ENCODE results near the gene CD247.

The CD247 gene

GRCh38 chr1:167509587-167509986 is 8.7 kb downstream of the CD247 start:
- TF ChIP-seq ZNF565 (CRISPR knock-in tag; conservative IDR thresholded peaks at IDR 0.05; ENCODE audit: low read depth) (no peak), ISL1 (CRISPR knock-in tag; IDR thresholded peaks at IDR 0.05) (no peak), ZNF8 (CRISPR knock-in tag; IDR thresholded peaks at IDR 0.05) (no peak), TCF4 (CRISPR knock-in tag; IDR thresholded peaks at IDR 0.05; ENCODE audit: borderline replicate concordance) (no peak), POU6F1 (CRISPR knock-in tag; IDR thresholded peaks at IDR 0.05; ENCODE audit: borderline replicate concordance, low read depth) (no peak), ZNF70 (CRISPR knock-in tag; IDR thresholded peaks at IDR 0.05) (no peak), ESRRG (CRISPR knock-in tag; IDR thresholded peaks at IDR 0.05) (no peak), ZC3H10 (CRISPR knock-in tag; IDR thresholded peaks at IDR 0.05) (no peak), CSRNP3 (CRISPR knock-in tag; IDR thresholded peaks at IDR 0.05) (no peak), OSR1 (CRISPR knock-in tag; IDR thresholded peaks at IDR 0.05) (no peak), SNAI2 (CRISPR knock-in tag; IDR thresholded peaks at IDR 0.05) (no peak), BACH2 (CRISPR knock-in tag; IDR thresholded peaks at IDR 0.05; ENCODE audit: borderline replicate concordance) (no peak)
- TF ChIP-seq, protein P1, sequence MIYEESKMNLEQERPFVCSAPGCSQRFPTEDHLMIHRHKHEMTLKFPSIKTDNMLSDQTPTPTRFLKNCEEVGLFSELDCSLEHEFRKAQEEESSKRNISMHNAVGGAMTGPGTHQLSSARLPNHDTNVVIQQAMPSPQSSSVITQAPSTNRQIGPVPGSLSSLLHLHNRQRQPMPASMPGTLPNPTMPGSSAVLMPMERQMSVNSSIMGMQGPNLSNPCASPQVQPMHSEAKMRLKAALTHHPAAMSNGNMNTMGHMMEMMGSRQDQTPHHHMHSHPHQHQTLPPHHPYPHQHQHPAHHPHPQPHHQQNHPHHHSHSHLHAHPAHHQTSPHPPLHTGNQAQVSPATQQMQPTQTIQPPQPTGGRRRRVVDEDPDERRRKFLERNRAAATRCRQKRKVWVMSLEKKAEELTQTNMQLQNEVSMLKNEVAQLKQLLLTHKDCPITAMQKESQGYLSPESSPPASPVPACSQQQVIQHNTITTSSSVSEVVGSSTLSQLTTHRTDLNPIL (CRISPR knock-in tag; IDR thresholded peaks at IDR 0.05; ENCODE audit: low read depth), result no peak
- ATAC-seq, result no peak

- ATAC-seq, result no peak
- TF ChIP-seq GLIS3 (CRISPR knock-in tag; IDR thresholded peaks at IDR 0.05), result no peak
- no peak for TF ChIP-seq ZNF8 (CRISPR knock-in tag; IDR thresholded peaks at IDR 0.05)
- TF ChIP-seq, protein P1 (CRISPR knock-in tag; IDR thresholded peaks at IDR 0.05; ENCODE audit: low read depth), result no peak
- no peak for TF ChIP-seq ESRRG (CRISPR knock-in tag; IDR thresholded peaks at IDR 0.05)
- no peak for TF ChIP-seq ZNF565 (CRISPR knock-in tag; conservative IDR thresholded peaks at IDR 0.05; ENCODE audit: low read depth)
- TF ChIP-seq CSDC2 (CRISPR knock-in tag; IDR thresholded peaks at IDR 0.05), result no peak
Measured at GRCh38 chr1:167507719-167508118, 10.6 kb downstream of the CD247 start.

- no peak for ATAC-seq
- TF ChIP-seq GLIS3 (CRISPR knock-in tag; IDR thresholded peaks at IDR 0.05), result no peak
- no peak for TF ChIP-seq ZC3H10 (CRISPR knock-in tag; IDR thresholded peaks at IDR 0.05)
- TF ChIP-seq TSHZ2 (CRISPR knock-in tag; IDR thresholded peaks at IDR 0.05), result no peak
- no peak for TF ChIP-seq ZNF8 (CRISPR knock-in tag; IDR thresholded peaks at IDR 0.05)
- no peak for TF ChIP-seq POU6F1 (CRISPR knock-in tag; IDR thresholded peaks at IDR 0.05; ENCODE audit: borderline replicate concordance, low read depth)
- no peak for TF ChIP-seq CSDC2 (CRISPR knock-in tag; IDR thresholded peaks at IDR 0.05)
- no peak for TF ChIP-seq CSRNP3 (CRISPR knock-in tag; IDR thresholded peaks at IDR 0.05)
- no peak for TF ChIP-seq TCF4 (CRISPR knock-in tag; IDR thresholded peaks at IDR 0.05; ENCODE audit: borderline replicate concordance)
- no peak for TF ChIP-seq ZFP3 (CRISPR knock-in tag; IDR thresholded peaks at IDR 0.05)
- no peak for TF ChIP-seq ESRRG (CRISPR knock-in tag; IDR thresholded peaks at IDR 0.05)
- no peak for TF ChIP-seq SNAI2 (CRISPR knock-in tag; IDR thresholded peaks at IDR 0.05)
- no peak for TF ChIP-seq ZFP30 (CRISPR knock-in tag; IDR thresholded peaks at IDR 0.05)
- no peak for TF ChIP-seq ZNF70 (CRISPR knock-in tag; IDR thresholded peaks at IDR 0.05)
- TF ChIP-seq TOX (CRISPR knock-in tag; IDR thresholded peaks at IDR 0.05; ENCODE audit: borderline replicate concordance), result no peak
Measured at GRCh38 chr1:167504467-167504827, 13.9 kb downstream of the CD247 start.
